ENCODE measurements around the gene NAALADL2. TPM values are rescaled to one million over a fixed set of nuclear protein-coding genes. Genes with fewer than 3 reads are reported as not detected.

The NAALADL2 gene
- polyA plus RNA-seq, 1 donor from 2014 or later = 1.6 TPM

DNA sequence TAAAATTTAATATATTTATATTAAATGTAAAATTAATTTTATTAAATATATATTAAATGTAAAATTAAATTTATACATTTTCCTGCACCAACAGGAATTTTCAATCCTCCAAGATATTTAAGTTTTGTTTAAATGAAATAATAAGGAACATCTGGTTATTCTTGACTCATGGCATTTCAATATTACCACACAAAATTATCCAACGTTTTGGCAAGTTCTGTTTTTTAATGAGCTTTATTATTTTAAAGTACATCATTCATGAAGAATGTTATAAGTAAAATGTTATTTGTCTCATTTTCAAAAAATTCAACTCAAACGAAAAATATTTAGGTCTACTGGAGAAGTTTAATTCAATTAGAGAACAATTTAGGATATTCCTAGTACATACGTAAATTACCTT is 811.4 kb downstream of the NAALADL2 start:
- no peaks in the 10 kb centered on the region for H3K9me3 ChIP-seq (ENCODE audit: low read length)

DNA sequence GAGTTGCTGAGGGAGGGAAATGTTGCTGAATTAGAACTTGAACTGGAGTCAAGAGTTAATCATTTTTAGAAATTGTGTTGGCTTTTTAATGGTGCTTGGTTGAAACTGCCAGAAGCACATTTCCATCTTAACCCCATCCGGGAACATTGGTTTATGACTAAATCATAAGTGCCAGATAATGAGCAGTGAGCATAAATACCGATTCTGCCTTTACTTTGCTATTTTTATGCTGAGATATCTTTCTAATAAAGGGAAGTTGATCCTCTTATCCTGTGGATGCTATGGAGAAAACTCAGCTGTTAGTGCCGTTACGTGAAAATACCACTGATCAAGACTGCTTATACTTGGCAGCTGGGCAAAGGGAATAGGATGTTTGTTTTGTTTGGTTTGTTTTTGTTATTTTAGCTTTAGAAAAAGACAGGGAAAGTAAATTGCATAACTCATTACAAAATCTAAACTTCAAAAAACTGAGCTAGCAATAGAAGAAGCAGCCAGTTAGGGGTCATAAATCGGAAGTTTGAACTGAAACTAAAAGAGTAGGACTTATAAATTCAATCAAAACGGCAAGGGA is 813.1 kb downstream of the NAALADL2 start:
- Histone ChIP-seq H3K79me2 (replicated peaks; ENCODE audit: insufficient read depth, low read length) (no peaks in the 10 kb centered on the region), H2AFZ (ENCODE audit: low read depth, low read length) (no peak overlapping the region), H3K4me2 (ENCODE audit: low read length) (no peak overlapping the region)

More for the DNA sequence above, 811.4 kb downstream of the NAALADL2 start:
- H3K4me3 ChIP-seq (ENCODE audit: low read length) = no peak overlapping the region
- no peaks in the 10 kb centered on the region for H3K36me3 ChIP-seq (ENCODE audit: insufficient read depth, low read length)
- no peak overlapping the region for H3K4me2 ChIP-seq (ENCODE audit: low read length)
- no peak overlapping the region for H2AFZ ChIP-seq (ENCODE audit: low read depth, low read length)
- H4K20me1 ChIP-seq (ENCODE audit: insufficient read depth) = no peaks in the 10 kb centered on the region
- TF ChIP-seq REST (IDR thresholded peaks at IDR 0.05; ENCODE audit: borderline replicate concordance) (no peak), RAD21 (conservative IDR thresholded peaks at IDR 0.05) (no peak), EP300 (conservative IDR thresholded peaks at IDR 0.05; ENCODE audit: poor library complexity, severe bottlenecking) (no peak), SMC3 (conservative IDR thresholded peaks at IDR 0.05; ENCODE audit: poor library complexity) (no peak), TAF1 (IDR thresholded peaks at IDR 0.05; ENCODE audit: low read depth) (no peak)
- no peak overlapping the region for H3K9ac ChIP-seq (ENCODE audit: low read length)
- no peaks in the 10 kb centered on the region for H3K9me2 ChIP-seq (ENCODE audit: insufficient read depth, low read length)
- H3K27ac ChIP-seq (ENCODE audit: low read length) = no peak overlapping the region
- no peaks in the 10 kb centered on the region for H3F3A ChIP-seq (ENCODE audit: insufficient read depth, low read length, poor library complexity, severe bottlenecking)
- no peaks in the 10 kb centered on the region for H3K27me3 ChIP-seq (ENCODE audit: insufficient read depth, low read depth, low read length)
- no peaks in the 10 kb centered on the region for H3K79me2 ChIP-seq (replicated peaks; ENCODE audit: insufficient read depth, low read length)

More for the DNA sequence above, 813.1 kb downstream of the NAALADL2 start:
- Histone ChIP-seq H3K9ac (ENCODE audit: low read length) (no peak overlapping the region), H3K9me2 (ENCODE audit: insufficient read depth, low read length) (no peaks in the 10 kb centered on the region), H3K27ac (ENCODE audit: low read length) (no peak overlapping the region), H3K36me3 (ENCODE audit: insufficient read depth, low read length) (no peaks in the 10 kb centered on the region), H3F3A (ENCODE audit: insufficient read depth, low read length, poor library complexity, severe bottlenecking) (no peaks in the 10 kb centered on the region), H3K4me3 (ENCODE audit: low read length) (no peak overlapping the region), H4K20me1 (ENCODE audit: insufficient read depth) (no peaks in the 10 kb centered on the region), H3K9me3 (ENCODE audit: low read length) (no peaks in the 10 kb centered on the region), H3K27me3 (ENCODE audit: insufficient read depth, low read depth, low read length) (no peaks in the 10 kb centered on the region)
- TF ChIP-seq EZH2 (IDR thresholded peaks at IDR 0.05; ENCODE audit: borderline replicate concordance, insufficient read depth, low read length, poor library complexity, severe bottlenecking) (no peak), SMC3 (conservative IDR thresholded peaks at IDR 0.05; ENCODE audit: poor library complexity) (no peak), EP300 (conservative IDR thresholded peaks at IDR 0.05; ENCODE audit: poor library complexity, severe bottlenecking) (no peak), CTCF (IDR thresholded peaks at IDR 0.05; ENCODE audit: poor library complexity, severe bottlenecking) (no peak), MXI1 (conservative IDR thresholded peaks at IDR 0.05; ENCODE audit: poor library complexity, severe bottlenecking) (no peak)
